Suprapubic skin (tissue), 4 donors: Measurements from ENCODE around the gene DPYD.

ENCODE experiments used
- EP300 ChIP-seq: sonication (generic); formaldehyde crosslinking; IDR thresholded peaks from one replicate; pipeline ENCODE4 v1.6.1; 2017; ENCODE audit warnings: antibody characterized with exemption
- POLR2A ChIP-seq, 2 donors: fragments of 450-650 bp; IDR thresholded peaks; one replicate each; pipeline ENCODE4 v1.6.1; 2017; ENCODE audit warnings: antibody characterized with exemption in 2 of 2, mild to moderate bottlenecking in 2 of 2, moderate library complexity in 2 of 2
- POLR2AphosphoS5 ChIP-seq, 3 donors: sonication (generic); formaldehyde crosslinking; IDR thresholded peaks; one replicate each; pipeline ENCODE4 v1.6.1; 2017; ENCODE audit warnings: antibody characterized with exemption in 3 of 3
- TF ChIP-seq, protein P1 (sequence below), 2 donors: fragments of 200-600 bp in 1 of 2; fragments of 450-650 bp in 1 of 2; sonication (generic) in 1 of 2; IDR thresholded peaks; one replicate each; pipeline ENCODE4 v1.5.1; 2016 to 2019; ENCODE audit warnings: antibody characterized with exemption in 2 of 2, mild to moderate bottlenecking in 1 of 2, moderate library complexity in 1 of 2

- TF ChIP-seq, protein P1, sequence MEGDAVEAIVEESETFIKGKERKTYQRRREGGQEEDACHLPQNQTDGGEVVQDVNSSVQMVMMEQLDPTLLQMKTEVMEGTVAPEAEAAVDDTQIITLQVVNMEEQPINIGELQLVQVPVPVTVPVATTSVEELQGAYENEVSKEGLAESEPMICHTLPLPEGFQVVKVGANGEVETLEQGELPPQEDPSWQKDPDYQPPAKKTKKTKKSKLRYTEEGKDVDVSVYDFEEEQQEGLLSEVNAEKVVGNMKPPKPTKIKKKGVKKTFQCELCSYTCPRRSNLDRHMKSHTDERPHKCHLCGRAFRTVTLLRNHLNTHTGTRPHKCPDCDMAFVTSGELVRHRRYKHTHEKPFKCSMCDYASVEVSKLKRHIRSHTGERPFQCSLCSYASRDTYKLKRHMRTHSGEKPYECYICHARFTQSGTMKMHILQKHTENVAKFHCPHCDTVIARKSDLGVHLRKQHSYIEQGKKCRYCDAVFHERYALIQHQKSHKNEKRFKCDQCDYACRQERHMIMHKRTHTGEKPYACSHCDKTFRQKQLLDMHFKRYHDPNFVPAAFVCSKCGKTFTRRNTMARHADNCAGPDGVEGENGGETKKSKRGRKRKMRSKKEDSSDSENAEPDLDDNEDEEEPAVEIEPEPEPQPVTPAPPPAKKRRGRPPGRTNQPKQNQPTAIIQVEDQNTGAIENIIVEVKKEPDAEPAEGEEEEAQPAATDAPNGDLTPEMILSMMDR (IDR thresholded peaks at IDR 0.05) = no peak
- no peak for TF ChIP-seq EP300
- no peak for TF ChIP-seq POLR2AphosphoS5 (IDR thresholded peaks at IDR 0.05)
- TF ChIP-seq POLR2A (IDR thresholded peaks at IDR 0.05) = no peak
These were observed 555.8 kb downstream of the DPYD start for GRCh38 chr1:97365026-97365425.
